Osteocyte (in vitro differentiated cells): Measurements from ENCODE around the gene MYH9. TPM values are rescaled to one million over a fixed set of nuclear protein-coding genes. Genes with fewer than 3 reads are reported as not detected.

ENCODE experiments used
- DNase-seq: peaks from one replicate; pipeline ENCODE4 v3.0.0; 2021; ENCODE audit warnings: mixed read lengths; ENCODE audit not compliant: unreplicated experiment; ENCODE audit errors: extremely low spot score
- H3K27ac Mint-ChIP-seq: one replicate; pipeline ENCODE4 v1.8.0; 2021; ENCODE audit warnings: mild to moderate bottlenecking, mixed read lengths; ENCODE audit not compliant: unreplicated experiment
- H3K27me3 Mint-ChIP-seq: one replicate; pipeline ENCODE4 v1.8.0; 2021; ENCODE audit warnings: mixed read lengths; ENCODE audit not compliant: unreplicated experiment
- H3K36me3 Mint-ChIP-seq: one replicate; pipeline ENCODE4 v1.8.0; 2021; ENCODE audit warnings: mixed read lengths; ENCODE audit not compliant: unreplicated experiment
- H3K4me1 Mint-ChIP-seq: one replicate; pipeline ENCODE4 v1.8.0; 2021; ENCODE audit warnings: mixed read lengths; ENCODE audit not compliant: unreplicated experiment
- H3K4me3 Mint-ChIP-seq: one replicate; pipeline ENCODE4 v1.8.0; 2021; ENCODE audit warnings: mild to moderate bottlenecking, moderate library complexity, mixed read lengths; ENCODE audit not compliant: unreplicated experiment
- H3K9me3 Mint-ChIP-seq: one replicate; pipeline ENCODE4 v1.8.0; 2021; ENCODE audit warnings: mixed read lengths; ENCODE audit not compliant: unreplicated experiment
- total RNA-seq: library from RNA; stranded (reverse); gene quantifications from 2 replicates; pipeline ENCODE4 v1.2.1, GENCODE V29; 2021
- TF ChIP-seq, protein P1 (sequence below): fragments of 200-600 bp; sonication (generic); IDR thresholded peaks from 2 replicates; pipeline ENCODE4 v1.5.0; 2021; ENCODE audit warnings: antibody characterized with exemption, mild to moderate bottlenecking, moderate library complexity

Gene MYH9
- total RNA-seq, 1 donor from 2014 or later, result 938 TPM

DNA sequence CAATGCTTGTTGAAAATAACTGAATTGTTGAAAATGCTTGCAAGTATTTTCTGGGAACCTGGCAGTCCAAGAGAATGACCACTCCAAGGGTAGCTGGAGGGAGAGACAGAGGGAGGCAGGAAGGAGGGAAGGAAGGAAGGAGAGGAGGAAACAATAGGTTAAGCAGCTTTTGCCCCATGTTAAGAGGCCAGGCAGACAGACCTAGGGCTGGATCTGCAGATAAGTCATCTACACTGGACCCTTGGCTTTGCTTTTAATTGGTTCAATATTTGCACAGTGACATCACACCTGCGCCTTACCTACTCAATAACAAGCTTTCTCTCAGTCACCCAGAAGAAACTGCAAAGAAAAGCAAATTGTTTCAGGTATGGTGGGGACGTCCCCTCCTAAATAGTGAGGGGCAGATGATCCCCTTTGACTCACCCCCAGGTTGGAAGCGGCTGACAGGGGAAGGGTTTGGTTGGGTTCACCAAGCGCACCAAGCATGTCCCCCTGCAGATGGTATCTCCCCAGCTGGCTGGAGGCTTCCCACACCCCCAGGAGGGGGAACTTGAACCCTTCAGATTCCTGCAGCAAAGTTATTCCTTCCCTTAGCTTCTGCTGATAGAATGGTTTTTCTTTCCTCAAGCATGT is 24.3 kb downstream of the MYH9 start:
- H3K4me1 Mint-ChIP-seq, result peaks cover 98% of the 10 kb centered on the region
- no peaks in the 10 kb centered on the region for H3K9me3 Mint-ChIP-seq
- TF ChIP-seq, protein P1, sequence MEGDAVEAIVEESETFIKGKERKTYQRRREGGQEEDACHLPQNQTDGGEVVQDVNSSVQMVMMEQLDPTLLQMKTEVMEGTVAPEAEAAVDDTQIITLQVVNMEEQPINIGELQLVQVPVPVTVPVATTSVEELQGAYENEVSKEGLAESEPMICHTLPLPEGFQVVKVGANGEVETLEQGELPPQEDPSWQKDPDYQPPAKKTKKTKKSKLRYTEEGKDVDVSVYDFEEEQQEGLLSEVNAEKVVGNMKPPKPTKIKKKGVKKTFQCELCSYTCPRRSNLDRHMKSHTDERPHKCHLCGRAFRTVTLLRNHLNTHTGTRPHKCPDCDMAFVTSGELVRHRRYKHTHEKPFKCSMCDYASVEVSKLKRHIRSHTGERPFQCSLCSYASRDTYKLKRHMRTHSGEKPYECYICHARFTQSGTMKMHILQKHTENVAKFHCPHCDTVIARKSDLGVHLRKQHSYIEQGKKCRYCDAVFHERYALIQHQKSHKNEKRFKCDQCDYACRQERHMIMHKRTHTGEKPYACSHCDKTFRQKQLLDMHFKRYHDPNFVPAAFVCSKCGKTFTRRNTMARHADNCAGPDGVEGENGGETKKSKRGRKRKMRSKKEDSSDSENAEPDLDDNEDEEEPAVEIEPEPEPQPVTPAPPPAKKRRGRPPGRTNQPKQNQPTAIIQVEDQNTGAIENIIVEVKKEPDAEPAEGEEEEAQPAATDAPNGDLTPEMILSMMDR, result no peak
- peak overlapping the region; percentile 91 for H3K27ac Mint-ChIP-seq
- peak overlapping the region; percentile 6 for H3K4me3 Mint-ChIP-seq
- H3K36me3 Mint-ChIP-seq, result peaks cover 7% of the 10 kb centered on the region
- H3K27me3 Mint-ChIP-seq, result no peaks in the 10 kb centered on the region
- no peak for DNase-seq

DNA sequence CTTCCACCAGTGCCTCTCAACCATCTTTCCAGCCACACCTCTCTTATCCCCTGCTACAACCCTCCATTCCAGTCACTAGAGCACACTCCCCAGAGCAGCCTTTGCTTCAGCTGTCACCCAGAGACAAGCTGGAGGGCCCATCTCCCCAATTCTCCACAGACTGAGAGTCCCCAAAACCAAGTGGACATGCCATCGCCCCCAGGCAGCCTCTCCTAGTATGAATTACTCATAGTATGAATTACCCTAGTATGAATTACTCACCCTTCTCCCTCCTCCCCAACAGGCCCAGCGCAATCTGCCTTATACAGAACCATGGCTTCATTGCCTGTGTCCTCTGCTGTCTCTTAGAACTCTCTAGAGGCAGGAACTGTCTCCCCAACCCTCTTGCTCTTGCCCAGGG is 24.8 kb downstream of the MYH9 start:
- TF ChIP-seq, protein P1, result no peak
- H3K4me1 Mint-ChIP-seq, result peaks cover 98% of the 10 kb centered on the region
- no peak for DNase-seq
- peaks cover 7% of the 10 kb centered on the region for H3K36me3 Mint-ChIP-seq
- no peak overlapping the region for H3K4me3 Mint-ChIP-seq
- H3K27ac Mint-ChIP-seq, result peak overlapping the region; percentile 91
- H3K9me3 Mint-ChIP-seq, result no peaks in the 10 kb centered on the region
- H3K27me3 Mint-ChIP-seq, result no peaks in the 10 kb centered on the region

GRCh38 chr22:36362075-36362474 is 25.7 kb downstream of the MYH9 start:
- Mint-ChIP-seq H3K4me1 (peaks cover 98% of the 10 kb centered on the region), H3K9me3 (no peaks in the 10 kb centered on the region), H3K27ac (peak overlapping the region; percentile 91), H3K27me3 (no peaks in the 10 kb centered on the region), H3K36me3 (peaks cover 7% of the 10 kb centered on the region), H3K4me3 (no peak overlapping the region)
- DNase-seq, result no peak
- TF ChIP-seq, protein P1, result no peak

- TF ChIP-seq, protein P1, result no peak
- Mint-ChIP-seq H3K27ac (peak overlapping the region; percentile 91), H3K4me1 (peaks cover 98% of the 10 kb centered on the region), H3K27me3 (no peaks in the 10 kb centered on the region), H3K36me3 (peaks cover 7% of the 10 kb centered on the region), H3K4me3 (peak overlapping the region; percentile 46), H3K9me3 (no peaks in the 10 kb centered on the region)
- no peak for DNase-seq
These were observed 26.8 kb downstream of the MYH9 start for GRCh38 chr22:36360871-36361383.

GRCh38 chr22:36360011-36360410 is 27.8 kb downstream of the MYH9 start:
- Mint-ChIP-seq H3K27ac (peak overlapping the region; percentile 98), H3K9me3 (no peaks in the 10 kb centered on the region), H3K4me3 (no peak overlapping the region), H3K4me1 (peaks cover 98% of the 10 kb centered on the region), H3K36me3 (peaks cover 7% of the 10 kb centered on the region), H3K27me3 (no peaks in the 10 kb centered on the region)
- TF ChIP-seq, protein P1, result no peak
- DNase-seq, result no peak
